Stimulated activated CD8-positive, alpha-beta memory T cell treated with anti-CD3 and anti-CD28 coated beads, Interleukin-15, amount 100 ng/mL, for 24 hours (primary cell): Measurements from ENCODE around the gene NDUFA13.
A peak's percentile ranks its signal among the peaks of the same experiment; 100 is the strongest.

ENCODE experiments used
- DNase-seq: peaks from one replicate; pipeline ENCODE4 v3.0.0-alpha.2; 2020; ENCODE audit warnings: low read depth

Gene NDUFA13

DNA sequence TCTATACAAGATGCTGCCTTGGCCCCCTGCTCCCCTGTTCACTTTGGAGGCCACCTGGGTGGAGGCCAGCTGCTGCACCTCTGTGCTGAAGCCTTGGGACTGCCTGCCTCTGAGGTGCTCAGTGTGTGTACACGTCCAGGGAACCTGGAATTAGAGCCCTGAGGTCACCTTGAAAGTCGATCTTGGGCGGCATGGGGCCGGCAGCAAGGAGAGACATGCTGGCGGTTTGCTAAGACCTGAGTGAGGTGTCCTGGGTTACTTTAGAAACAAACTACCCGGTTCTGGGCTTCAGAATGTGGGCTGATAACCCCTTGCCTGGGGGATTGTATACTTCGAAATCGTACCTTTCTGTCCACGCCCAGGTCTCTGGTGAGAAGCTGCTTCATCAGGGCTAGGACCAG is 26.2 kb upstream of the NDUFA13 start:
- DNase-seq = no peak

GRCh38 chr19:19490214-19490968 is 25.6 kb upstream of the NDUFA13 start:
- DNase-seq = peak; percentile 30

DNA sequence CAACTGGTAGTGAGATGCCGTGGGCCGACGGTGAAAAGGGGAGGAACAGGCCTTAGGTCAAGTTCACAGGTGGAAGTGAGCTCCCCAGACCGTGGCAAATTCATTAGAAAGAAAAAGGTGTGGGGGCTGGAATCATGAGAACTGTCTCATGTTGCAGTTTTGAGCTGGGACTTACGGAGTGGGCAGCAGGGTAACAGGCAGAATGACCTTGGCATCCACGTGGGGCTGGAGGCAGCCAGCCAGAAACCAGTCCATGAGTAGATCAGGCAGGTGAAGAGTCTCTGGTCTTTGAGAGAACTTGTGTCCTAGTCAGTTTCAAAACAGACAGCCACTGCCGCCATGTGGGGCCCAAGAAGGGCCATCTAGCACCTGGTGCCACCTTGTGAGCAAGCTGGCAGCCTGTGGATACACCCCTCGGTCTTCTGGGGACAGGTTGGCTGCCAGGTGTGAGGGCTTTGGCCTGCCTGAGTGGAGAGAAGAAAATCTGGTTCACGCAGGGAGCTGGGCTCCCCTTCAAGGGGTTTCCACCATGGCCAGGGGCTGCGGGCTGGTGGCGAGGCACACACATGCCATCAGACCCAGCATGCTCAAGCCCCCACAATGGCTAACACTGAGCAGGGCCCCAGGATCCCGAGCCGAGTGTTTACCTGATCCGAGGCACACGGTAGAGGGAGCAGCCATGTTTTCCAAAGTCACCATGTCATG is 24.6 kb upstream of the NDUFA13 start:
- DNase-seq = no peak

DNA sequence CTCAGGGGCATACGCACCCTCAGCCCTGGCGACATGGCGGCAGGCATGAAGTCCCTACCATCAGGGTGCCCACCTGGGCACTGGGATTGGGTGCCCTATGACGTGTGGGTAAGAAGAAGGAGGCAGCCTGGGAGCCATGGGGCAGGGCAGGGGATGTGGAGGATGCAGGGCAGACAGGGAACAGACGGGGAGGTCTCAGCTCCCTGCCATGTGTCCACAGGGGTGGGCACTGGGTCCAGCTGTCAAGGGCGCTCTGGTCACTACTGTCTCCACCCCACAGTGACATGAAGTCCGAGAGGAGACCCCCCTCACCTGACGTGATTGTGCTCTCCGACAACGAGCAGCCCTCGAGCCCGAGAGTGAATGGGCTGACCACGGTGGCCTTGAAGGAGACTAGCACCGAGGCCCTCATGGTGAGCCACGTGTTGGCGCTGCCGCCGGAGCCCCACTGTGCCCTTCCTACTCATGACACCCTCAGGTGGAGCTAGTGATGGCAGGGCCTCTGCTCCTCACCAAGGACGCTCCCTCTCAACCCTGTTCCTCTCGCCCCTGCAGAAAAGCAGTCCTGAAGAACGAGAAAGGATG is 23.9 kb upstream of the NDUFA13 start:
- no peak for DNase-seq

DNA sequence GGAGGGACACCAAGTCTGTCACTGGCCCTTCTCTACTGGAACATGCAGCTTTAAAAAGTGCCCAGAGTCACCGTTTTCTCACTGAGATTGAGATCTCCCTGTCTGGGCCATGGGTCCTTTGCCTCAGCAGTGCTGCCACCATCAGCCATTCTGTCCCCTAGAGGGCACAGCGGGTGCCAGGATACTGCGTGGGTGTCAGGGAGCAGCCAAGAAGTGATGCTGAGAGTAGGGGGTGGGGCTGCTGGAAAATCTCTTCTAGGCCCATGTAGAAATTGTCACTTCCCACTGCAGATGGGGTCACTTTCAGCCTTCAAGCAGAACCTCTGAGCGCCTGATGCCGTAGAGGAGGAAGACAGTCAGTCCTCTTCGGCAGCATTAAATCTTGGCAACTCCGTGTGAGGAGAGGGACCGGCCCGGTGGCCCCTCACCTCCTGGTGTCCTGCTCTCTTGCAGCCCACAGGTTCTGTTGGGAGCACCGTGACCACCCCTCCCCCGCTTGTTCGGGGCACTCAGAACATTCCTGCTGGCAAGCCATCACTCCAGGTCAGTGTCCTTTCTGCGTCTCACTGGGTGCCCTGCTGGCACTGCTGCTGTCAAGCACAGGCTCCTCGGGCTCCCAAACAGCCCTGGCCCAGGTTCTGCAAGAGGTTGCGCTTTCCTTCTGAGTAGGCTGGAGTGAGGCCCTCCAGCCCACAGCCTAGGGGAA is 22.0 kb upstream of the NDUFA13 start:
- no peak for DNase-seq

DNA sequence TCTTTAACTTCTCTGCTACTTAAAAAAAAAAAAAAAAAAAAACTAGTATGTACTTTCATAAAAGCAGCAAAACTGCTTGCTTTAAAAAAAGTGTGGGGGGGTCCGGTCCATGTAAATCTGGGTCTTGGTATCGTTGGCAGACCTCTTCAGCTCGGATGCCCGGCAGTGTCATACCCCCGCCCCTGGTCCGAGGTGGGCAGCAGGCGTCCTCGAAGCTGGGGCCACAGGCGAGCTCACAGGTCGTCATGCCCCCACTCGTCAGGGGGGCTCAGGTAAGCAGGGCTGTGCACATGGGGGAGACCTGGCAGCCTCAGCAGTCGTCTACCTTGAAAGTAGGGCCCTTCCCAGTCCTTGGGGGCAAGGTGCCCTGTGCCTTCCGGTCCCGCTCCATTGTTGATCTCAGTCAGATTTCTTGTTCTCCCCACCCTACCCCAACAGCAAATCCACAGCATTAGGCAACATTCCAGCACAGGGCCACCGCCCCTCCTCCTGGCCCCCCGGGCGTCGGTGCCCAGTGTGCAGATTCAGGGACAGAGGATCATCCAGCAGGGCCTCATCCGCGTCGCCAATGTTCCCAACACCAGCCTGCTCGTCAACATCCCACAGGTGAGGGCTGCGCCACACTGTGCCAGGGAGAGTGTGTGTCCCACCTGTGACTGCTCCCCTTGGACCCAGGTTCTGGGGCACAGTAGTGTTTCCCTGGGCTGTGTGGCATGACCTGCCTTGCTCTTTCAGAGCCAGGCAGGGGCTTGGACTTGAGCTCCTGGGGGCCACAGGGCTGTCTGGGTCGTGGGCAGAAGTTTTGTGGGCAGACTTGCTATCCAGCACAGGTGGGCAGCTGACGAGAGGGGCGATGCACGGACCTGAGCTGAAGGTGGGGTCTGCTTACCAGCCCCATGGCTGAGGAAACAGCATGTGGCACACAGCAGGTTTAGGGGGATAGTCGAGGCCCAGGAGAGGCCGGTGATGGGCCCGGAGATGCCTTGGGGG is 20.1 kb upstream of the NDUFA13 start:
- no peak for DNase-seq

DNA sequence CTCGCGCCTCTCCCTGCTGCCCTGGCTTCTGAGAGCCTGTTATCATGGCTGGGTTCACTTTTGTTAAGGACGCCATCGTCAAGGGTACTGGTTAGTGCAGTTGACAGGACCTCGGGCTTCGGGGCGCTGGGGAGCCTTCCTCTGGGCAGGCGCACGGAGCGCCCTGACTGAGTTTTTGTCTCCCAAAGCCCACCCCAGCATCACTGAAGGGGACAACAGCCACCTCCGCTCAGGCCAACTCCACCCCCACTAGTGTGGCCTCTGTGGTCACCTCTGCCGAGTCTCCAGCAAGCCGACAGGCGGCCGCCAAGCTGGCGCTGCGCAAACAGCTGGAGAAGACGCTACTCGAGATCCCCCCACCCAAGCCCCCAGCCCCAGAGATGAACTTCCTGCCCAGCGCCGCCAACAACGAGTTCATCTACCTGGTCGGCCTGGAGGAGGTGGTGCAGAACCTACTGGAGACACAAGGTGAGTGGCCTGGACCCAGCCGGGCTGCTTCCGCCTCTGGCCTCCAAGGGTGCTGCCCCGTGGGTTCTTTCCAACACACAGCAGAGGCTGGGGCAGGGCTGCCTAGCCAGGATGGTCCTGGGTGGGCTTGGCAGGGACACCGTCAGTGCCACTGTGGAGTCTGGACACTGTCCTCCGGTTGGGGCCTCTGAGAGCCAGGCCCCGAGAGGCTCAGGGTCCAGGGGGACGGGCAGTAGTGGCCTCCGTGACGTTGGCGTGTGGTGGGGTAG is 17.6 kb upstream of the NDUFA13 start:
- no peak for DNase-seq

DNA sequence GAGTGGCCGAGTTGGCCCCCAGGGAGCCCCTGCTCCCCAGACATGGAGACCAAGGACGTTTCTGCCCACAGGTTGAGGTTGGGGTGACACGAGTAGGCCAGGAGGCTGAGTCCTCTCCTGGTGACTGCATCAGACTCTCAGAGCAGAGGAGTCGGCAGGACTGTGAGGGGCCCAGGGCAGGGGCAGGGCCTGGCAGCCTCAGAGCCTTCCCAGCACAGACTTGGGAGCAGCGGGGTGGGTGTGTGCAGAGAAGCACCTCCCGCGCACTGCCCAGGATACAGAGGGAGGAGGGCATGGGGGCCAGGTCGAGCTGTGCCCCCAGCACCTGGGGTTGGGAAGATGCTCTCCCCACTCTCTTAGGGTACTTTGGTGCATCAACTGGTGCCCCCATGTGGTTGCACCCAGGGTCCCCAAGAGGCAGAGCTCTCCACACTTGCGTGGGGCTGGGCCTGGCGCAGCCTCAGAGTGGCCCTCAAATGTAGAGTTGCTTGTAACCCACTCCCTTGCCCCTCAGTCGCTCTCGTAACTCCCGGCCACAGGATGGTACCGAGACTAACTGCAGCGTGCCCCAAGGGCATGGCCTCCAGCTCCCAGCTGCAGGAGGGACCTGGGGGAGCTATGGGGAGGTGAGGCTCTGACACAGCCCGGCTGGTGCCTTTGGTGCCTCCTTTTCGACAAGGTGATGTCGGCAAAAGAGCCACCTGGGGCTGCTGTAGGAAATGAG is 16.6 kb upstream of the NDUFA13 start:
- no peak for DNase-seq

GRCh38 chr19:19500975-19501644 is 14.9 kb upstream of the NDUFA13 start:
- DNase-seq = no peak

GRCh38 chr19:19501798-19502197 is 14.2 kb upstream of the NDUFA13 start:
- no peak for DNase-seq

- no peak for DNase-seq
Observed at GRCh38 chr19:19502281-19502680, 13.7 kb upstream of the NDUFA13 start.

DNA sequence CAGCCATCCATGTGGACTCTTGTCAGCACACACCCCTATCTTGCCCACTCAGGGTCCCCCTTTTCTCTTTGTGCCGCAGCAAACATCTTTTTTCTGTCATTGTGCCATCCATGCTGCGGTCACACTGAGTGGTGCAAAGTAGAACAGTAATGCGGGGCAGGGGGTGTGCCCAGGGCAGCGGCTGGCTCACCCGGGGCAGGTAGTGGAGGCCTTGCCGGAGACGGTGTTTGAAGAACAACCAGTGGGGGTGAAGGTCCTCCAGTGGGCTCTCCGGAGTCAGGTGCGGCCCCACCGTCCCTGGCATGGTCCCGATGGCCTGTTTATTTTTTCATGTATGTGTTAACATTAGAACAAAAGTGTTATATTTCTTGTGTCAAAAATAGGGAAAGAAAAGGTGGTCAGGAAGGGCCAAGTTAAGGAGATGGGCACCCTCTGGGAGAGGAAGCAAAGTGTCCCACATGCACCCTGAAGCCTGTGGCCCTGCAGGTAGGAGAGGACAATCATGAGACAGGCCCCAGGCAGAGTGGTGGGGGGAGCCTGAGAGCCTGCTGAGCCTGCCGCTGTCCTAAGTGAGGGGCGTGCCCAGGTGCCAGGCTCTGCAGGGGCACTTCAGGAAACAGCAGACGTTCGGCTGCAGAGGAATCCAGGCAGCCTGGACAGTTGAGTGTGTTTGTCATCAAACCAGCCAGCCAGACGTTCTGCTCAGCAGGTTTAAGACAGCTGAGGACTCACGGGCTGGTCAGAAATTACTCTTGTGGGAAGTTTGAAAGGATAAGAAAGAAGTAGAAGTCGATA is 13.0 kb upstream of the NDUFA13 start:
- no peak for DNase-seq

GRCh38 chr19:19504754-19505668 is 11.0 kb upstream of the NDUFA13 start:
- no peak for DNase-seq

GRCh38 chr19:19505669-19506326 is 10.2 kb upstream of the NDUFA13 start:
- DNase-seq = no peak

DNA sequence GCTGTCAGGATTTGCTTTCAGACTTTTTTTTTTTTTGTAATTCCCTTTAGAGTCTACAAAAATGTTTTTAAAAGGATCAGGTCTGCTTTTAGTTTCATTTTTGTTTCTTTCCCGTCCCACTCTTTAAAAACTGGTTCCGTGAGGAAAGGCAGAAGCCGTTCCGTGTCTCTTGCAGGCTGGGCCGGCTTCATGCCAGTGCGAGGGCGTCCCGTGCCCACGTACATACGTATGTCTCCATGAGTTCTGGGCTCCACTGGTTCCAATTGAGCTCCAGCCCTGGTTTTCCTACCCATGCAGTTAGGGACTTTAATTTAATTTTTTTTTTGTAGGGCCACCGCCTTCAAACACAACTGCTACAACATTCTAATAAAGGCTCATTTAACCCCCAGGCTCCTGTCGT is 9.4 kb upstream of the NDUFA13 start:
- no peak for DNase-seq

GRCh38 chr19:19507354-19507753 is 8.7 kb upstream of the NDUFA13 start:
- DNase-seq = no peak

DNA sequence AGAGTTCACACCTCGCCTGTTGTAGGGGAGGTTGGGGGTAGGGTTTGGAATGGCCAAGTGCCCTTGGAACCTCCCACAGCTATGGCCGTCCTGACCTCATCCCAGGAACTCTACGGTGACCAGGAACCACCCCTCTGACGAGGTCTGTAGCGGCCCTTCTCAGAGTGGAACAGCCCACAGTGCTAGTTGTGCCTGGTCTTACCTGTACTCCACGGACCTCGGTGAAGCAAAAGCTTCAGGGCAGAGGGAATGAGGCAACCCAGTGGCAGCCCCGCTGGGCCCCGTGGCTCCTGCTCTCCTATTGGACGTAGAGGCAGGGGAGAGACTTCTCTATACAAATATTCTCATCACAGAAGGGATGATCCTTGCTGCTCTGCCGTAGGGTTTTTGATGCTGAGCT is 7.8 kb upstream of the NDUFA13 start:
- DNase-seq = no peak
